IMR-90 (cell line): Measurements from ENCODE around the gene SBNO1. TPM values are rescaled to one million over a fixed set of nuclear protein-coding genes. Genes with fewer than 3 reads are reported as not detected.

Experiments used
- ATAC-seq: fragments of 200-7000 bp; cut with Tn5 transposase; 2 replicates; pipeline ENCODE4 v1.9.1; 2020; ENCODE audit warnings: low read depth, mild to moderate bottlenecking, moderate library complexity
- BruUV-seq: library from RNA; stranded (reverse); fragments of 400-500 nt; replicated peaks from 2 replicates; lab custom pipeline; 2021; lab: Mats Ljungman, UMichigan
- CTCF ChIA-PET: fragments of 300-600 bp; formaldehyde crosslinking; extraction: SDS; loops from one replicate; lab custom pipeline; 2021; ENCODE audit warnings: antibody characterized with exemption; lab: Yijun Ruan, JAX
- POLR2A ChIA-PET: fragments of 300-600 bp; sonication (Branson Sonifier 250); formaldehyde crosslinking; loops from one replicate; lab custom pipeline; 2022; ENCODE audit warnings: antibody characterized with exemption; ENCODE audit not compliant: unreplicated experiment; lab: Charles Lee
- DNase-seq: peaks from one replicate; pipeline ENCODE4 v3.0.0; 2013
- H2AFZ ChIP-seq: replicated peaks from 2 replicates; pipeline ENCODE3; 2013; ENCODE audit warnings: low read length, mild to moderate bottlenecking; ENCODE audit not compliant: poor library complexity
- H2AK5ac ChIP-seq: 2 replicates; pipeline ENCODE4 v1.6.1; 2013; ENCODE audit warnings: low read depth, low read length, inconsistent platforms
- H2AK9ac ChIP-seq: replicated peaks from 2 replicates; pipeline ENCODE3; 2013; ENCODE audit warnings: mild to moderate bottlenecking, low read depth, low read length, moderate library complexity; ENCODE audit not compliant: poor library complexity
- H2BK120ac ChIP-seq: 2 replicates; pipeline ENCODE4 v1.6.1; 2013; ENCODE audit warnings: low read depth, low read length, inconsistent platforms
- H2BK15ac ChIP-seq: 3 replicates; pipeline ENCODE4 v1.6.1; 2013; ENCODE audit warnings: low read depth, low read length, inconsistent platforms
- H2BK20ac ChIP-seq: 2 replicates; pipeline ENCODE4 v1.6.1; 2013; ENCODE audit warnings: low read depth, mild to moderate bottlenecking, inconsistent platforms, low read length, moderate library complexity
- H2BK5ac ChIP-seq: 2 replicates; pipeline ENCODE4 v1.6.1; 2013; ENCODE audit warnings: mild to moderate bottlenecking, low read depth, low read length, inconsistent platforms; ENCODE audit not compliant: poor library complexity, severe bottlenecking
- H3K14ac ChIP-seq: replicated peaks from 2 replicates; pipeline ENCODE4 v1.6.1; 2013; ENCODE audit warnings: low read depth, low read length, inconsistent platforms
- H3K18ac ChIP-seq: 2 replicates; pipeline ENCODE4 v1.6.1; 2013; ENCODE audit warnings: low read depth, low read length, control low read depth
- H3K23ac ChIP-seq: 2 replicates; pipeline ENCODE4 v1.6.1; 2013; ENCODE audit warnings: low read depth, low read length, inconsistent platforms
- H3K27ac ChIP-seq: 2 replicates; pipeline ENCODE4 v1.5.1; 2013; ENCODE audit warnings: mild to moderate bottlenecking, control low read depth, low read length; ENCODE audit not compliant: insufficient read depth
- H3K27me3 ChIP-seq: 2 replicates; pipeline ENCODE4 v1.6.1; 2013; ENCODE audit warnings: low read length; ENCODE audit not compliant: control insufficient read depth, insufficient read depth
- H3K36me3 ChIP-seq: 2 replicates; pipeline ENCODE4 v1.6.1; 2013; ENCODE audit warnings: low read length, mixed read lengths; ENCODE audit not compliant: control insufficient read depth, insufficient read depth
- H3K4ac ChIP-seq: 2 replicates; pipeline ENCODE4 v1.6.1; 2013; ENCODE audit warnings: low read depth, low read length, inconsistent platforms
- H3K4me1 ChIP-seq: 2 replicates; pipeline ENCODE4 v1.6.1; 2013; ENCODE audit warnings: low read length, mixed read lengths; ENCODE audit not compliant: control insufficient read depth, insufficient read depth
- H3K4me2 ChIP-seq: 2 replicates; pipeline ENCODE4 v1.6.1; 2013; ENCODE audit warnings: low read depth, mild to moderate bottlenecking, control low read depth, low read length, moderate library complexity
- H3K4me3 ChIP-seq: 2 replicates; pipeline ENCODE4 v1.5.1; 2013; ENCODE audit warnings: low read depth, mild to moderate bottlenecking, control low read depth, low read length, moderate library complexity; ENCODE audit not compliant: insufficient read depth
- H3K56ac ChIP-seq: 2 replicates; pipeline ENCODE4 v1.6.1; 2013; ENCODE audit warnings: low read length, inconsistent platforms; ENCODE audit not compliant: insufficient read depth; ENCODE audit errors: extremely low read depth
- H3K79me1 ChIP-seq, 2 experiments: 2 replicates each; pipeline ENCODE4 v1.6.1; 2013; ENCODE audit warnings: low read length in 2 of 2, inconsistent platforms in 1 of 2, low read depth in 1 of 2
- H3K9ac ChIP-seq: 2 replicates; pipeline ENCODE4 v1.6.1; 2013; ENCODE audit warnings: low read depth, low read length, control low read depth
- H3K9me1 ChIP-seq: 2 replicates; pipeline ENCODE4 v1.6.1; 2013; ENCODE audit warnings: low read length, inconsistent platforms; ENCODE audit not compliant: insufficient read depth
- H3K9me3 ChIP-seq: 2 replicates; pipeline ENCODE4 v1.6.1; 2013; ENCODE audit warnings: low read length; ENCODE audit not compliant: control insufficient read depth, insufficient read depth
- H4K20me1 ChIP-seq: 2 replicates; pipeline ENCODE4 v1.6.1; 2013; ENCODE audit warnings: low read length, inconsistent platforms; ENCODE audit not compliant: insufficient read depth
- H4K5ac ChIP-seq: 2 replicates; pipeline ENCODE4 v1.6.1; 2013; ENCODE audit warnings: mild to moderate bottlenecking, low read depth, low read length, control low read depth
- H4K8ac ChIP-seq, 2 experiments: 2 replicates each; pipeline ENCODE4 v1.6.1; 2013; ENCODE audit warnings: low read depth in 2 of 2, low read length in 2 of 2, control low read depth in 1 of 2, inconsistent platforms in 1 of 2
- H4K91ac ChIP-seq: 2 replicates; pipeline ENCODE4 v1.6.1; 2013; ENCODE audit warnings: low read depth, low read length, inconsistent platforms; ENCODE audit not compliant: insufficient read depth
- BHLHE40 ChIP-seq: fragments of 150-350 bp; IDR thresholded peaks from 2 replicates; pipeline ENCODE4 v1.6.1; 2016; ENCODE audit warnings: mild to moderate bottlenecking, low read depth, low read length
- CEBPB ChIP-seq: IDR thresholded peaks from 2 replicates; pipeline ENCODE4 v1.6.1; 2012; ENCODE audit warnings: low read depth, low read length, improper control_type of control experiment
- CHD1 ChIP-seq: IDR thresholded peaks from 2 replicates; pipeline ENCODE4 v1.6.1; 2012; ENCODE audit warnings: low read depth, low read length, improper control_type of control experiment
- FOS ChIP-seq: fragments of 150-350 bp; IDR thresholded peaks from 2 replicates; pipeline ENCODE4 v1.6.1; 2016; ENCODE audit warnings: low read depth, low read length
- MAFK ChIP-seq: IDR thresholded peaks from 2 replicates; pipeline ENCODE4 v1.6.1; 2012; ENCODE audit warnings: low read depth, low read length, improper control_type of control experiment
- MAZ ChIP-seq: IDR thresholded peaks from 2 replicates; pipeline ENCODE4 v1.6.1; 2012; ENCODE audit warnings: low read depth, mild to moderate bottlenecking, low read length, improper control_type of control experiment, moderate library complexity, borderline replicate concordance
- MXI1 ChIP-seq: IDR thresholded peaks from 2 replicates; pipeline ENCODE4 v1.6.1; 2012; ENCODE audit warnings: low read depth, mild to moderate bottlenecking, low read length, moderate library complexity, borderline replicate concordance
- NFE2L2 ChIP-seq: fragments of 150-350 bp; IDR thresholded peaks from 2 replicates; pipeline ENCODE4 v1.6.1; 2016; ENCODE audit warnings: low read depth, mild to moderate bottlenecking, low read length
- POLR2A ChIP-seq: IDR thresholded peaks from 2 replicates; pipeline ENCODE4 v1.6.1; 2012; ENCODE audit warnings: mild to moderate bottlenecking, low read depth, low read length
- RAD21 ChIP-seq: IDR thresholded peaks from 2 replicates; pipeline ENCODE4 v1.6.1; 2012; ENCODE audit warnings: low read length, improper control_type of control experiment
- RCOR1 ChIP-seq: IDR thresholded peaks from 2 replicates; pipeline ENCODE4 v1.6.1; 2012; ENCODE audit warnings: mild to moderate bottlenecking, low read length, improper control_type of control experiment; ENCODE audit not compliant: insufficient replicate concordance
- RFX5 ChIP-seq: IDR thresholded peaks from 2 replicates; pipeline ENCODE4 v1.8.0; 2012; ENCODE audit warnings: low read depth, mild to moderate bottlenecking, low read length, moderate library complexity
- SMC3 ChIP-seq: fragments of 150-350 bp; IDR thresholded peaks from 2 replicates; pipeline ENCODE4 v1.6.1; 2016; ENCODE audit warnings: low read depth, mild to moderate bottlenecking, antibody characterized with exemption, low read length, moderate library complexity
- WGBS, 2 experiments: methylation state at CpG; one replicate each; pipeline versions ENCODE4 v1.1.5 to v1.1.7; 2013; ENCODE audit warnings: missing lambda C conversion rate in 2 of 2; ENCODE audit not compliant: insufficient read length in 1 of 2; ENCODE audit errors: extremely low coverage in 2 of 2; 5-methylcytosine and 5-hydroxymethylcytosine counted together
- dilution Hi-C: fragments of 300-500 bp; cut with HindIII; formaldehyde crosslinking; loops from one replicate; pipeline ENCODE4 v1.14.3; 2018; ENCODE audit warnings: low sequenced_read_pairs; ENCODE audit not compliant: unreplicated experiment
- in situ Hi-C: fragments of 300-500 bp; cut with MboI; formaldehyde crosslinking; loops from 3 replicates; pipeline ENCODE4 v1.14.3; 2019; ENCODE audit warnings: low sequenced_read_pairs, inconsistent platforms, mixed read lengths
- intact Hi-C: fragments of 100-400 bp; cut with micrococcal nuclease; formaldehyde crosslinking; loops from 2 replicates; pipeline ENCODE4 v1.10.0; 2022
- polyA plus RNA-seq, 3 experiments: library from polyadenylated mRNA; depleted of rRNA; stranded (reverse); fragments of >200 nt; gene quantifications; 2 replicates each; pipeline ENCODE4 v1.2.3, GENCODE V29; 2012; ENCODE audit warnings: low replicate concordance in 1 of 3
- total RNA-seq: library from RNA; depleted of rRNA; stranded (reverse); fragments of >200 nt; gene quantifications from 2 replicates; pipeline ENCODE4 v1.2.3, GENCODE V29; 2012
- TF ChIP-seq, protein P1 (sequence below): fragments of 150-350 bp; IDR thresholded peaks from 2 replicates; pipeline ENCODE4 v1.6.1; 2016; ENCODE audit warnings: low read depth, mild to moderate bottlenecking, low read length, moderate library complexity, borderline replicate concordance
- TF ChIP-seq, protein P2 (sequence below): conservative IDR thresholded peaks from 2 replicates; pipeline ENCODE4 v1.5.1; 2012; ENCODE audit warnings: mild to moderate bottlenecking, low read depth, low read length, improper control_type of control experiment
- TF ChIP-seq, protein P3 (sequence below): fragments of 150-350 bp; IDR thresholded peaks from 2 replicates; pipeline ENCODE4 v1.6.1; 2017; ENCODE audit warnings: mild to moderate bottlenecking, antibody characterized with exemption, low read length, low read depth

SBNO1 gene
- total and polyA plus RNA-seq, 2 of the 4 experiments (the other 2 are of a cell fraction), result 5.3 to 24.9 TPM

DNA sequence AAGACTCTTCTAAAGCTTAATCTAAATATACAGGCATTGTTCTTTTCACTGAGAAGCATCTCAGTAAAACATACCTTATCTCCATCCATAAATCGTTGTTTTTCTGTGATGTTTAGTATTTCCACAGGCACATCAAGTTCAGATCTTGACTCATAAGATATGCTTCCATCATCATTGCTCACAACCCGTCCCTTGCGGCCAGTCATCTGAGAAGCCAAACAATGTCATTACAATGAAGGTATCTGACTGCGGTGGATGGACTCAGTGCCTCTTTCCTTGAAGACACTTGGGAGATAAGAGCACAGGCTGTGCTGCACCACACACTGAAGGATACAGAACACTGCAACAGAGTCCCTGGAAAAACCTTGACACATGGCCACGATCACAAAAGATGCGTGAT lies 44.8 kb downstream of the SBNO1 start:
- H3K9me1 ChIP-seq, result no peaks in the 10 kb centered on the region
- WGBS, 2 experiments, result 79% methylated on average over 3 of the region's 6 CpGs; no CpG with 5 or more reads in 1 of the 2 experiments
- H3K4me1 ChIP-seq, result no peaks in the 10 kb centered on the region
- no peak overlapping the region for H2BK120ac ChIP-seq
- no peak overlapping the region for H4K5ac ChIP-seq
- H3K23ac ChIP-seq, result no peak overlapping the region
- H2AK5ac ChIP-seq, result no peak overlapping the region
- H2BK15ac ChIP-seq, result no peak overlapping the region
- H3K79me1 ChIP-seq, result peaks cover 2 to 3% of the 10 kb centered on the region in 2 experiments; a peak in 2 of 4 replicates
- dilution Hi-C loops (no loop called here), in situ Hi-C loops (loop anchor here (25.0 kb wide), 1 partner anchor 292 kb away; the partner anchor contains the start of gene DDX55), intact Hi-C loops (no loop called here)
- CTCF ChIA-PET, result no interaction called here
- no peak overlapping the region for H2BK20ac ChIP-seq
- H3K4me3 ChIP-seq, result no peak overlapping the region
- no peak overlapping the region for H4K91ac ChIP-seq
- H3K4me2 ChIP-seq, result no peak overlapping the region
- no peaks in the 10 kb centered on the region for H3K27me3 ChIP-seq
- H4K20me1 ChIP-seq, result no peaks in the 10 kb centered on the region
- no TSS peak for BruUV-seq
- peaks cover 54% of the 10 kb centered on the region for H3K36me3 ChIP-seq
- H3K9me3 ChIP-seq, result no peaks in the 10 kb centered on the region
- no peak overlapping the region for H2AK9ac ChIP-seq
- no peak overlapping the region for H3K9ac ChIP-seq
- POLR2A ChIA-PET, result no interaction called here
- no peak overlapping the region for H3K56ac ChIP-seq
- H3K4ac ChIP-seq, result no peak overlapping the region
- no peak for TF ChIP-seq CHD1
- TF ChIP-seq POLR2A, result no peak
- TF ChIP-seq CEBPB, result no peak
- TF ChIP-seq SMC3, result no peak
- no peak for TF ChIP-seq NFE2L2
- TF ChIP-seq, protein P1, sequence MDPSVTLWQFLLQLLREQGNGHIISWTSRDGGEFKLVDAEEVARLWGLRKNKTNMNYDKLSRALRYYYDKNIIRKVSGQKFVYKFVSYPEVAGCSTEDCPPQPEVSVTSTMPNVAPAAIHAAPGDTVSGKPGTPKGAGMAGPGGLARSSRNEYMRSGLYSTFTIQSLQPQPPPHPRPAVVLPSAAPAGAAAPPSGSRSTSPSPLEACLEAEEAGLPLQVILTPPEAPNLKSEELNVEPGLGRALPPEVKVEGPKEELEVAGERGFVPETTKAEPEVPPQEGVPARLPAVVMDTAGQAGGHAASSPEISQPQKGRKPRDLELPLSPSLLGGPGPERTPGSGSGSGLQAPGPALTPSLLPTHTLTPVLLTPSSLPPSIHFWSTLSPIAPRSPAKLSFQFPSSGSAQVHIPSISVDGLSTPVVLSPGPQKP, result no peak
- no peak for TF ChIP-seq RCOR1
- TF ChIP-seq MAZ, result no peak
- no peak for TF ChIP-seq MXI1
- TF ChIP-seq FOS, result no peak
- TF ChIP-seq, protein P2, sequence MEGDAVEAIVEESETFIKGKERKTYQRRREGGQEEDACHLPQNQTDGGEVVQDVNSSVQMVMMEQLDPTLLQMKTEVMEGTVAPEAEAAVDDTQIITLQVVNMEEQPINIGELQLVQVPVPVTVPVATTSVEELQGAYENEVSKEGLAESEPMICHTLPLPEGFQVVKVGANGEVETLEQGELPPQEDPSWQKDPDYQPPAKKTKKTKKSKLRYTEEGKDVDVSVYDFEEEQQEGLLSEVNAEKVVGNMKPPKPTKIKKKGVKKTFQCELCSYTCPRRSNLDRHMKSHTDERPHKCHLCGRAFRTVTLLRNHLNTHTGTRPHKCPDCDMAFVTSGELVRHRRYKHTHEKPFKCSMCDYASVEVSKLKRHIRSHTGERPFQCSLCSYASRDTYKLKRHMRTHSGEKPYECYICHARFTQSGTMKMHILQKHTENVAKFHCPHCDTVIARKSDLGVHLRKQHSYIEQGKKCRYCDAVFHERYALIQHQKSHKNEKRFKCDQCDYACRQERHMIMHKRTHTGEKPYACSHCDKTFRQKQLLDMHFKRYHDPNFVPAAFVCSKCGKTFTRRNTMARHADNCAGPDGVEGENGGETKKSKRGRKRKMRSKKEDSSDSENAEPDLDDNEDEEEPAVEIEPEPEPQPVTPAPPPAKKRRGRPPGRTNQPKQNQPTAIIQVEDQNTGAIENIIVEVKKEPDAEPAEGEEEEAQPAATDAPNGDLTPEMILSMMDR, result no peak
- no peak for TF ChIP-seq RAD21
- no peak for TF ChIP-seq RFX5
- TF ChIP-seq MAFK, result no peak
- TF ChIP-seq, protein P3, sequence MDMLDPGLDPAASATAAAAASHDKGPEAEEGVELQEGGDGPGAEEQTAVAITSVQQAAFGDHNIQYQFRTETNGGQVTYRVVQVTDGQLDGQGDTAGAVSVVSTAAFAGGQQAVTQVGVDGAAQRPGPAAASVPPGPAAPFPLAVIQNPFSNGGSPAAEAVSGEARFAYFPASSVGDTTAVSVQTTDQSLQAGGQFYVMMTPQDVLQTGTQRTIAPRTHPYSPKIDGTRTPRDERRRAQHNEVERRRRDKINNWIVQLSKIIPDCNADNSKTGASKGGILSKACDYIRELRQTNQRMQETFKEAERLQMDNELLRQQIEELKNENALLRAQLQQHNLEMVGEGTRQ, result no peak
- TF ChIP-seq BHLHE40, result no peak
- DNase-seq, result no peak
- no peak overlapping the region for H3K14ac ChIP-seq
- H4K8ac ChIP-seq, result no peak overlapping the region
- H2AFZ ChIP-seq, result no peak overlapping the region
- no peak overlapping the region for H3K27ac ChIP-seq
- H3K18ac ChIP-seq, result no peak overlapping the region
- no peak overlapping the region for H2BK5ac ChIP-seq
- no peak for ATAC-seq
